ENCODE data around the gene KCNJ16. TPM values are rescaled to one million over a fixed set of nuclear protein-coding genes. Genes with fewer than 3 reads are reported as not detected.

KCNJ16 gene
- total and polyA plus RNA-seq, 9 of the 15 experiments (the other 6 are each of a cell fraction or from before 2014, with no cell fraction given) = 0.01 to 0.75 (median 0.07) TPM; not detected in 4

GRCh38 chr17:70128727-70129238 is 53.8 kb downstream of the KCNJ16 start (continued):
- peak; percentile 81 for TF ChIP-seq SMAD1 (IDR thresholded peaks at IDR 0.05; ENCODE audit: low read depth, low read length, partially characterized antibody)
- TF ChIP-seq ZNF175 (CRISPR knock-in tag; IDR thresholded peaks at IDR 0.05; ENCODE audit: low read depth) = peak; percentile 77; the same call in 1 of the 2 replicates
- TF ChIP-seq ETV5 (CRISPR knock-in tag; IDR thresholded peaks at IDR 0.05; ENCODE audit: low read depth) = no peak
- TF ChIP-seq DNMT1 (IDR thresholded peaks at IDR 0.05) = no peak
- no peak for TF ChIP-seq STAT5B (CRISPR knock-in tag; IDR thresholded peaks at IDR 0.05)
- no peak for TF ChIP-seq PPARD (CRISPR knock-in tag; IDR thresholded peaks at IDR 0.05)
- no peak for TF ChIP-seq ZNF398 (CRISPR knock-in tag; IDR thresholded peaks at IDR 0.05)
- TF ChIP-seq U2AF1 (optimal IDR thresholded peaks at IDR 0.05; ENCODE audit: low read depth, low read length) = no peak
- TF ChIP-seq SIX5 (IDR thresholded peaks at IDR 0.05; ENCODE audit: borderline replicate concordance in 1 of 2, insufficient read depth in 1 of 2, low read depth in 1 of 2, low read length in 2 of 2) = no peak
- peak; percentile 90 for TF ChIP-seq ATF7 (IDR thresholded peaks at IDR 0.05)
- peak; percentile 18 to 87 (median 50) for TF ChIP-seq YY1 (IDR thresholded peaks at IDR 0.05; ENCODE audit: borderline replicate concordance in 1 of 3, control insufficient read depth in 1 of 3, extremely low read depth in 1 of 3, insufficient read depth in 3 of 3, insufficient read length in 1 of 3, insufficient replicate concordance in 2 of 3, low read depth in 1 of 3, low read length in 2 of 3)
- peak; percentile 76 for TF ChIP-seq C11orf30 (IDR thresholded peaks at IDR 0.05; ENCODE audit: low read depth)
- no peak for TF ChIP-seq KLF6 (CRISPR knock-in tag; IDR thresholded peaks at IDR 0.05; ENCODE audit: borderline replicate concordance)
- TF ChIP-seq CHAMP1 (IDR thresholded peaks at IDR 0.05) = 0 out of 2 replicates have a peak, but pooled peaks have one; percentile 53
- no peak for TF ChIP-seq TRIM28 (IDR thresholded peaks at IDR 0.05)
- peak in 1 of 2 experiments; percentile 19 for TF ChIP-seq AFF1 (IDR thresholded peaks at IDR 0.05; ENCODE audit: low read depth in 1 of 2, partially characterized antibody in 2 of 2)
- no peak for TF ChIP-seq ZNF778 (CRISPR knock-in tag; IDR thresholded peaks at IDR 0.05)
- no peak for TF ChIP-seq ZNF79 (CRISPR knock-in tag; IDR thresholded peaks at IDR 0.05; ENCODE audit: low read depth)
- no peak for TF ChIP-seq NUFIP1 (IDR thresholded peaks at IDR 0.05; ENCODE audit: partially characterized antibody)
- TF ChIP-seq IFI16 (CRISPR knock-in tag; IDR thresholded peaks at IDR 0.05) = no peak
